OCI-LY7 (cell line): ENCODE data around the gene ANO2. TPM values are rescaled to one million over a fixed set of nuclear protein-coding genes. Genes with fewer than 3 reads are reported as not detected.

Experiments
- BruUV-seq: library from RNA; stranded (reverse); fragments of 400-500 nt; replicated peaks from 2 replicates; lab custom pipeline; 2021; lab: Mats Ljungman, UMichigan
- CTCF ChIA-PET: fragments of 300-600 bp; sonication (Branson Sonifier 250); formaldehyde crosslinking; loops from one replicate; lab custom pipeline; 2022; ENCODE audit warnings: antibody characterized with exemption; ENCODE audit not compliant: unreplicated experiment; lab: Charles Lee
- POLR2A ChIA-PET: fragments of 300-600 bp; sonication (Branson Sonifier 250); formaldehyde crosslinking; loops from one replicate; lab custom pipeline; 2022; ENCODE audit warnings: antibody characterized with exemption; lab: Charles Lee
- DNase-seq: peaks from one replicate; pipeline ENCODE4 v3.0.0-alpha.2; 2015; ENCODE audit warnings: low spot score
- H2AFZ ChIP-seq: fragments of 200-600 bp; sonication (generic), shearing (Covaris generic); 2 replicates; pipeline ENCODE4 v1.6.1; 2014; ENCODE audit warnings: mild to moderate bottlenecking, antibody characterized with exemption, low read length, moderate library complexity
- H3K27ac ChIP-seq: fragments of 200-600 bp; sonication (generic); 2 replicates; pipeline ENCODE4 v1.5.1; 2014; ENCODE audit warnings: mixed run types, low read depth, mild to moderate bottlenecking, moderate library complexity, low read length, inconsistent platforms; ENCODE audit not compliant: poor library complexity, severe bottlenecking
- H3K36me3 ChIP-seq: fragments of 200-600 bp; sonication (generic); 2 replicates; pipeline ENCODE4 v1.6.1; 2014; ENCODE audit warnings: mild to moderate bottlenecking, antibody characterized with exemption, low read length, moderate library complexity, mixed read lengths; ENCODE audit not compliant: insufficient read depth
- H3K4me1 ChIP-seq: fragments of 200-600 bp; sonication (generic); 2 replicates; pipeline ENCODE4 v1.5.1; 2014; ENCODE audit warnings: mild to moderate bottlenecking, low read length; ENCODE audit not compliant: insufficient read depth, poor library complexity, severe bottlenecking
- H3K4me2 ChIP-seq: fragments of 200-600 bp; sonication (generic); 2 replicates; pipeline ENCODE4 v1.6.1; 2014; ENCODE audit warnings: mild to moderate bottlenecking, low read length
- H3K4me3 ChIP-seq: fragments of 200-600 bp; sonication (generic); 2 replicates; pipeline ENCODE4 v1.5.1; 2014; ENCODE audit warnings: mild to moderate bottlenecking, low read depth, low read length; ENCODE audit not compliant: poor library complexity, severe bottlenecking
- H3K79me2 ChIP-seq: fragments of 200-600 bp; sonication (generic); 2 replicates; pipeline ENCODE4 v1.6.1; 2016; ENCODE audit warnings: low read depth, mild to moderate bottlenecking, low read length, moderate library complexity, mixed read lengths; ENCODE audit not compliant: insufficient read depth
- H3K9me2 ChIP-seq: fragments of 200-600 bp; sonication (generic); 2 replicates; pipeline ENCODE4 v1.6.1; 2016; ENCODE audit warnings: mild to moderate bottlenecking, low read length, mixed read lengths; ENCODE audit not compliant: insufficient read depth
- H3K9me3 ChIP-seq: fragments of 200-600 bp; sonication (generic); 2 replicates; pipeline ENCODE4 v1.6.1; 2014; ENCODE audit warnings: mild to moderate bottlenecking, mixed run types, low read length, mixed read lengths
- H4K20me1 ChIP-seq: fragments of 200-600 bp; sonication (generic); 2 replicates; pipeline ENCODE4 v1.6.1; 2014; ENCODE audit warnings: mild to moderate bottlenecking, antibody characterized with exemption, low read length, moderate library complexity, mixed read lengths; ENCODE audit not compliant: insufficient read depth
- EZH2phosphoT487 ChIP-seq: fragments of 200-600 bp; sonication (generic); IDR thresholded peaks from 2 replicates; pipeline ENCODE4 v1.6.1; 2018; ENCODE audit warnings: low read depth, borderline replicate concordance, mild to moderate bottlenecking, mixed run types, antibody characterized with exemption, low read length, moderate library complexity, mixed read lengths
- intact Hi-C: fragments of 100-400 bp; cut with micrococcal nuclease; formaldehyde crosslinking; loops from one replicate; pipeline ENCODE4 v1.10.0; 2022; ENCODE audit not compliant: unreplicated experiment
- total RNA-seq, 2 experiments: library from RNA; depleted of rRNA in 1 of 2; stranded (reverse); fragments of >200 nt in 1 of 2; shearing (Covaris generic) in 1 of 2; gene quantifications; 2 replicates each; pipeline ENCODE4 v1.2.3, GENCODE V29; 2014 to 2022
- TF ChIP-seq, protein P1 (sequence below): fragments of 200-600 bp; sonication (generic); conservative IDR thresholded peaks from 2 replicates; pipeline ENCODE4 v1.5.1; 2014; ENCODE audit warnings: mild to moderate bottlenecking, antibody characterized with exemption, low read length, moderate library complexity, mixed read lengths

The ANO2 gene
- total RNA-seq, 2 experiments from 2014 or later, result not detected

DNA sequence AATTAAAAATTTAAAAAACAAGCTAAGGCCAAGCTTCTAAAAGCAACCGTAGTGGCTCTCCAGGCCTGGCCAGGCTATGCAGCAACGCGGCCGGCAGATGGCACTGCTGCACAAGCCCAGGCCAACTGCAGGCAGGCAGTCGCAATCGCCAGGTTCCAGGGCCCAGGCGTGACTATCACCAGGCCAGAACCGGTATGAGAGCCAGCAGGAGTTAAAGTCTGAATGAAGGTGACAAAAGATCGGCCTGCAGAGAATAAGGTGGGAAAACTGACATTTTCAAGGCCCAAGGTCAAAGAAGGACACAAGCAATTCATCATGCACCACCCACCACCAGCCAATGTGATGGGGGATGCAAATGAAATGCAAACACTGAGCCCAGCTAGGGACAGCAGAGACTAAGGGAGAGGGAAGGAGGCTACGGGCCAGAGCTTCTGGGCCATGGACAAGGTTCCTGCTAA is 43.6 kb upstream of the ANO2 start:
- Histone ChIP-seq H3K79me2 (no peaks in the 10 kb centered on the region), H3K27ac (no peak overlapping the region), H3K9me3 (no peaks in the 10 kb centered on the region), H3K4me1 (no peaks in the 10 kb centered on the region), H3K4me2 (no peak overlapping the region), H3K36me3 (no peaks in the 10 kb centered on the region), H4K20me1 (no peaks in the 10 kb centered on the region), H3K9me2 (no peaks in the 10 kb centered on the region), H3K4me3 (no peak overlapping the region), H2AFZ (peak overlapping the region; percentile 10; the same call in 1 of the 2 replicates)
- intact Hi-C loops, result loop anchor here (1.0 to 2.0 kb wide), 3 partner anchors 22 to 296 kb away; no protein-coding TSS in a partner anchor
- ChIA-PET POLR2A (interaction anchor here (0.6 kb wide), 1 partner anchor 1524 kb away, joined by 5 read pairs; no protein-coding TSS in a partner anchor), CTCF (interaction anchor here (0.6 to 1.2 kb wide), 2 partner anchors 46 to 49 kb away, joined by 3 to 7 read pairs; no protein-coding TSS in a partner anchor)
- TF ChIP-seq EZH2phosphoT487, result no peak
- TF ChIP-seq, protein P1, sequence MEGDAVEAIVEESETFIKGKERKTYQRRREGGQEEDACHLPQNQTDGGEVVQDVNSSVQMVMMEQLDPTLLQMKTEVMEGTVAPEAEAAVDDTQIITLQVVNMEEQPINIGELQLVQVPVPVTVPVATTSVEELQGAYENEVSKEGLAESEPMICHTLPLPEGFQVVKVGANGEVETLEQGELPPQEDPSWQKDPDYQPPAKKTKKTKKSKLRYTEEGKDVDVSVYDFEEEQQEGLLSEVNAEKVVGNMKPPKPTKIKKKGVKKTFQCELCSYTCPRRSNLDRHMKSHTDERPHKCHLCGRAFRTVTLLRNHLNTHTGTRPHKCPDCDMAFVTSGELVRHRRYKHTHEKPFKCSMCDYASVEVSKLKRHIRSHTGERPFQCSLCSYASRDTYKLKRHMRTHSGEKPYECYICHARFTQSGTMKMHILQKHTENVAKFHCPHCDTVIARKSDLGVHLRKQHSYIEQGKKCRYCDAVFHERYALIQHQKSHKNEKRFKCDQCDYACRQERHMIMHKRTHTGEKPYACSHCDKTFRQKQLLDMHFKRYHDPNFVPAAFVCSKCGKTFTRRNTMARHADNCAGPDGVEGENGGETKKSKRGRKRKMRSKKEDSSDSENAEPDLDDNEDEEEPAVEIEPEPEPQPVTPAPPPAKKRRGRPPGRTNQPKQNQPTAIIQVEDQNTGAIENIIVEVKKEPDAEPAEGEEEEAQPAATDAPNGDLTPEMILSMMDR, result peak; percentile 97
- no TSS peak for BruUV-seq
- peak; percentile 72 for DNase-seq

DNA sequence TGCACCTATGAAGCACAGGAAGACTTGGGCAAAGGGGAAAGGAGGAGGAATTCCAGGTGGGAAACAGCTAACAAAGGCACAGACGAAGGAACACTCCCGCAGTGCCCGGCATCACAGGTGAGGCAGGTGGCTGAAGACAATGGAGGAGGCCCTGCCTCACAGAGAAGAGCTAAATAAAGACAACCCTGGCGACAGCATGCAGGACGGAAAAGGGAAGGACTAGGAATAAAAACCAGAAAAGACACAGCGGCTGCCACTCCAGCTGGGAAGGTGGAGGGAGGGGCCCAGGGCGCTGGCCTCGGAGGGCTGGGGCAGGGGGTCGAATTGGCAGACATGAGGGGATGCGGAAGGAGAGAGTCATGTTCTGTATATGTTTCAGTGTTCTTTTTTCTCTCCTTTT is 43.0 kb upstream of the ANO2 start:
- H3K9me3 ChIP-seq, result no peaks in the 10 kb centered on the region
- DNase-seq, result no peak
- POLR2A ChIA-PET, result interaction anchor here (0.5 kb wide), 1 partner anchor 70 kb away, joined by 3 read pairs; no protein-coding TSS in a partner anchor
- no peak overlapping the region for H3K4me3 ChIP-seq
- no peaks in the 10 kb centered on the region for H3K4me1 ChIP-seq
- no peak overlapping the region for H2AFZ ChIP-seq
- H3K79me2 ChIP-seq, result no peaks in the 10 kb centered on the region
- H4K20me1 ChIP-seq, result no peaks in the 10 kb centered on the region
- intact Hi-C loops, result loop anchor here (1.0 to 2.0 kb wide), 3 partner anchors 22 to 297 kb away; no protein-coding TSS in a partner anchor
- H3K9me2 ChIP-seq, result no peaks in the 10 kb centered on the region
- CTCF ChIA-PET, result interaction anchor here (0.6 kb wide), 1 partner anchor 47 kb away, joined by 3 read pairs; no protein-coding TSS in a partner anchor
- no peak for TF ChIP-seq EZH2phosphoT487
- TF ChIP-seq, protein P1, result no peak
- H3K36me3 ChIP-seq, result no peaks in the 10 kb centered on the region
- no peak overlapping the region for H3K4me2 ChIP-seq
- H3K27ac ChIP-seq, result no peak overlapping the region
- BruUV-seq, result no TSS peak

DNA sequence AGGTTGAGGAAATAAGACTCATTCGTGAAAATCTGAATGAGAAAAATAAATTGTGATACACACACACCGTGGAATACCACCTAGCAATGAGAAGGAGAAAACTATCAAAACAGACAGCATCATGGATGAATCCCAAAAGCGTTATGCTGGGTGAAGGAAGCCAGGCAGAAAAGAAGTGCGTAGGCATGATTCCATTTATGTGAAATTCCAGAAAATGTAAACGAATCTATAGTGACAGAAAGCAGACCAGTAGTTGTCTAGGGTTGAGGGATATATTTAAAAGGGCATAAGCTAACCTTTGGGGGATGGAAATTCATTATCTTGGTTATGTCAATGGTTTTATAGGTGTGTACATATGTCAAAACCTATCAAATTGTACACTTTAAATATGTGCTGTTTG is 42.5 kb upstream of the ANO2 start:
- Histone ChIP-seq H3K4me2 (no peak overlapping the region), H3K79me2 (no peaks in the 10 kb centered on the region), H3K36me3 (no peaks in the 10 kb centered on the region), H4K20me1 (no peaks in the 10 kb centered on the region), H3K9me2 (no peaks in the 10 kb centered on the region), H3K27ac (no peak overlapping the region), H3K4me1 (no peaks in the 10 kb centered on the region), H3K4me3 (no peak overlapping the region), H3K9me3 (no peaks in the 10 kb centered on the region), H2AFZ (no peak overlapping the region)
- no peak for DNase-seq
- TF ChIP-seq, protein P1, result no peak
- no peak for TF ChIP-seq EZH2phosphoT487
- CTCF ChIA-PET, result no interaction called here
- POLR2A ChIA-PET, result no interaction called here
- no TSS peak for BruUV-seq
- intact Hi-C loops, result no loop called here
